KMS-11 (cell line): Measurements from ENCODE around the gene AACS.
"Not testable (repeated sequence)": the region's sequence is repeated elsewhere in the genome, so short reads cannot be mapped to it uniquely, and the experiment has no call there.

ENCODE experiments used
- H2AFZ ChIP-seq: fragments of 200-600 bp; sonication (generic); 2 replicates; pipeline ENCODE4 v1.6.1; 2016; ENCODE audit warnings: antibody characterized with exemption, mixed run types, low read depth
- H3K27ac ChIP-seq: fragments of 200-600 bp; sonication (generic); 2 replicates; pipeline ENCODE4 v1.6.1; 2016; ENCODE audit warnings: mild to moderate bottlenecking, mixed run types
- H3K27me3 ChIP-seq: fragments of 200-600 bp; sonication (generic); 2 replicates; pipeline ENCODE4 v1.6.1; 2017; ENCODE audit warnings: mild to moderate bottlenecking, low read depth, mixed run types, moderate library complexity; ENCODE audit not compliant: insufficient read depth
- H3K36me3 ChIP-seq: fragments of 200-600 bp; sonication (generic); 2 replicates; pipeline ENCODE4 v1.6.1; 2017; ENCODE audit warnings: mild to moderate bottlenecking, mixed run types; ENCODE audit not compliant: insufficient read depth
- H3K4me1 ChIP-seq: fragments of 200-600 bp; sonication (generic); 2 replicates; pipeline ENCODE4 v1.6.1; 2016; ENCODE audit warnings: mild to moderate bottlenecking, low read depth, mixed run types; ENCODE audit not compliant: poor library complexity, severe bottlenecking
- H3K4me2 ChIP-seq: fragments of 200-600 bp; sonication (generic); 2 replicates; pipeline ENCODE4 v1.7.0; 2016; ENCODE audit warnings: mild to moderate bottlenecking, mixed run types
- H3K4me3 ChIP-seq: fragments of 200-600 bp; sonication (generic); IDR thresholded peaks from 2 replicates; pipeline ENCODE4 v1.6.1; 2017; ENCODE audit warnings: low read depth, low read length, mixed read lengths; ENCODE audit not compliant: insufficient read depth
- H3K79me2 ChIP-seq: fragments of 200-600 bp; sonication (generic); 2 replicates; pipeline ENCODE4 v1.6.1; 2016; ENCODE audit warnings: low read depth, mixed run types; ENCODE audit not compliant: insufficient read depth
- H3K9ac ChIP-seq: fragments of 200-600 bp; sonication (generic); 2 replicates; pipeline ENCODE4 v1.6.1; 2016; ENCODE audit warnings: mild to moderate bottlenecking, mixed run types
- H4K20me1 ChIP-seq: fragments of 200-600 bp; sonication (generic); 2 replicates; pipeline ENCODE4 v1.6.1; 2016; ENCODE audit warnings: mild to moderate bottlenecking, mixed run types; ENCODE audit not compliant: insufficient read depth
- CTCF ChIP-seq: fragments of 200-600 bp; sonication (generic); conservative IDR thresholded peaks from 2 replicates; pipeline ENCODE4 v1.6.1; 2017; ENCODE audit warnings: low read depth, mild to moderate bottlenecking, antibody characterized with exemption, low read length, moderate library complexity, mixed read lengths

The AACS gene

GRCh38 chr12:125072496-125072895 is 7.3 kb downstream of the AACS start:
- no peak for TF ChIP-seq CTCF
- H3K9ac ChIP-seq = no peak overlapping the region
- no peak overlapping the region for H2AFZ ChIP-seq
- H3K4me3 ChIP-seq = no peak overlapping the region
- H3K4me2 ChIP-seq = no peak overlapping the region
- H3K4me1 ChIP-seq = no peaks in the 10 kb centered on the region
- no peaks in the 10 kb centered on the region for H3K36me3 ChIP-seq
- no peaks in the 10 kb centered on the region for H3K27me3 ChIP-seq
- H3K79me2 ChIP-seq = no peaks in the 10 kb centered on the region
- H4K20me1 ChIP-seq = no peaks in the 10 kb centered on the region
- no peak overlapping the region for H3K27ac ChIP-seq

GRCh38 chr12:125074294-125074693 is 9.1 kb downstream of the AACS start:
- H4K20me1 ChIP-seq, H3K27ac ChIP-seq, H3K4me1 ChIP-seq, H3K9ac ChIP-seq, H3K4me2 ChIP-seq, H3K27me3 ChIP-seq, H3K79me2 ChIP-seq, H3K4me3 ChIP-seq, H3K36me3 ChIP-seq, H2AFZ ChIP-seq: not testable (repeated sequence)

GRCh38 chr12:125076103-125076502 is 10.9 kb downstream of the AACS start:
- Histone ChIP-seq H2AFZ (no peak overlapping the region), H3K9ac (no peak overlapping the region), H3K4me1 (no peaks in the 10 kb centered on the region), H3K79me2 (no peaks in the 10 kb centered on the region), H3K27ac (no peak overlapping the region), H3K4me2 (no peak overlapping the region), H3K27me3 (no peaks in the 10 kb centered on the region), H3K36me3 (no peaks in the 10 kb centered on the region), H3K4me3 (no peak overlapping the region), H4K20me1 (no peaks in the 10 kb centered on the region)
- TF ChIP-seq CTCF = no peak

GRCh38 chr12:125079084-125079483 is 13.8 kb downstream of the AACS start:
- Histone ChIP-seq H3K9ac (no peak overlapping the region), H4K20me1 (no peaks in the 10 kb centered on the region), H3K27ac (no peak overlapping the region), H3K36me3 (no peaks in the 10 kb centered on the region), H2AFZ (no peak overlapping the region), H3K79me2 (no peaks in the 10 kb centered on the region), H3K4me2 (no peak overlapping the region), H3K4me3 (no peak overlapping the region), H3K4me1 (no peaks in the 10 kb centered on the region), H3K27me3 (no peaks in the 10 kb centered on the region)
- TF ChIP-seq CTCF = no peak

GRCh38 chr12:125079648-125080645 is 14.7 kb downstream of the AACS start:
- Histone ChIP-seq H3K36me3 (no peaks in the 10 kb centered on the region), H3K4me1 (no peaks in the 10 kb centered on the region), H3K79me2 (no peaks in the 10 kb centered on the region), H2AFZ (no peak overlapping the region), H3K9ac (no peak overlapping the region), H4K20me1 (no peaks in the 10 kb centered on the region), H3K4me3 (no peak overlapping the region), H3K27ac (no peak overlapping the region), H3K4me2 (no peak overlapping the region), H3K27me3 (no peaks in the 10 kb centered on the region)
- TF ChIP-seq CTCF = no peak
